ENCODE results near the gene NRG3.

NRG3 gene

DNA sequence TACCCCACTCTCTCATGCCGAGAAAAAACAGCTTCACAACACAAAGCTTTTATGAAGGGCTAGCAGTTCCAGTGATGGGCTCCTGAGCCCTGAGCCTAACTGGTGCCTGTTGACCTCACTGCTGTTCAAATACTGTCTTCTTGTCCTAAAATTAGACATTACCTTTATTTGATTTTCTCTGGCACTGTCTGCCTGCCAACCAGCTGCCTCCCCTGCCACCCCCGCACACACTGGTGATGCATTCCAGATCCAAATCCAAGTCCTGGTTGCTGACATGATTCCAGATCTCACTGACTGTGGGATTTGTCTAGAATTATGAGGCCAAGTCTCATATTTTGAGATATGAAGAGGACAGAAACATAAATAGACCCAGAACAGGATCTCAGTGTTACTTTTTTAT is 816.2 kb downstream of the NRG3 start:
- no peak for TF ChIP-seq POLR2A (IDR thresholded peaks at IDR 0.05; ENCODE audit: low read depth, low read length)
- DNase-seq (ENCODE audit: insufficient read length, low spot score) = no peak
- FAIRE-seq = no peak

- TF ChIP-seq POLR2A (IDR thresholded peaks at IDR 0.05; ENCODE audit: low read depth, low read length) = no peak
- FAIRE-seq = no peak
- no peak for DNase-seq (ENCODE audit: insufficient read length, low spot score)
Measured at GRCh38 chr10:82692458-82692857, 817.5 kb downstream of the NRG3 start.

DNA sequence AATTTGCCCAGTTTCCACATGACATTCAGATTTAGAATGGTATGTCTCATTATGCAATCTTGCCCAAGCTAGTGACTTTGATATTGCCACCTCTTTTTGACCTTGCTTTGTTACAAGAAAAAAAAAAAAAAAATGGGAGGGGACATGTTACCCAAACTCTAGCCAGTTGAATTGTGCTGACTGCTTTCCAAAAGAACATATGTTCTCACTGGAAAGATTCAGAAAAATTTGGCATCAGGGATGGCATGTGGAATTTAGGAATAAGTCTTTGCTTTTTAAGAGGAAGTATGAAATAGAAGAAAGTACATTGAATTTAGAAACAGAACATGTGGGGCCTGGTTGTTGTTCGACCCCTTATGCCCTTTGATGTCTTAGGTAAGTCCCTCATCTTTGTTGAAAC is 846.8 kb downstream of the NRG3 start:
- no peak for TF ChIP-seq POLR2A (IDR thresholded peaks at IDR 0.05; ENCODE audit: low read depth, low read length)
- FAIRE-seq (no peak), DNase-seq (ENCODE audit: insufficient read length, low spot score) (no peak)

DNA sequence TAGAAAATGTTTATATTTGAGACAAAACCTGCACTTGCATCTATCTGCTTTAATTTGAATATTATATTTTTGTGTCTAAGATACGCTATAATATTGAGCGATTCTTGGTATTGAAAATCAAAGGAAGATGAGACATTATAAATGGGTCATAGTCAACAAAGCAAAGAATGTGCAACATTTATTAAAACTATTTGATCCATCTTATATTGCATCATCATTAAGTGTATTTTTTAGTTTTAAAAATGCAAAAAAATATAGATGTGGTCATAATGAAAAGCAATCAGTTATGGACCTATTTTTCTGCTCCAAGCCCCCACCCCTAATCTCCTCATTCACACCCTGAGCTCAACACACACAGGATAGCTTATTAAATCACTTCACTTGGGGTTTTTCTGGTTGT is 847.3 kb downstream of the NRG3 start:
- DNase-seq (ENCODE audit: insufficient read length, low spot score) (no peak), FAIRE-seq (no peak)
- TF ChIP-seq POLR2A (IDR thresholded peaks at IDR 0.05; ENCODE audit: low read depth, low read length) = no peak

GRCh38 chr10:82736305-82736704 is 861.3 kb downstream of the NRG3 start:
- FAIRE-seq (no peak), DNase-seq (ENCODE audit: insufficient read length, low spot score) (no peak)
- no peak for TF ChIP-seq POLR2A (IDR thresholded peaks at IDR 0.05; ENCODE audit: low read depth, low read length)

DNA sequence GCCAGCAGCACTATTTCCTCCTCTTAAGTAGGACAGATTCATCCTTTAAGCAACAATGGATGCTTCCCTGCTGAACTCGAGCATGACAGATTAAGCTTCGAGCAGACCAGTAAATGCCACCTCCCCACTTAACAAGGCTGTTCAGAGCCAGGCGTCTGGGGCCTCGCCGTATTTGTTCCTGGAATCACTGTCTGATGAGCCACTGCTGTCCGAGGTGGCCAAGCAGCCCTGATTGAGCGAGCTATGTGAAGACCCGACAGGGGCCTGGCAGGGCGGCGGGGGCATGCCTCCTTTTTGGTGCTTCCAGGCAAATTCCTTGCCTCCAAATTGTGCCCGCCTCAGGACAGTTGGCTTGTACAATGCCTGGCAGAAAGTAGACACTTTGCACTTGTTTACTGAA is 862.6 kb downstream of the NRG3 start:
- TF ChIP-seq POLR2A (IDR thresholded peaks at IDR 0.05; ENCODE audit: low read depth, low read length) = no peak
- no peak for FAIRE-seq
- DNase-seq (ENCODE audit: insufficient read length, low spot score) = no peak

GRCh38 chr10:82738592-82738991 is 863.6 kb downstream of the NRG3 start:
- no peak for TF ChIP-seq POLR2A (IDR thresholded peaks at IDR 0.05; ENCODE audit: low read depth, low read length)
- DNase-seq (ENCODE audit: insufficient read length, low spot score) (no peak), FAIRE-seq (no peak)

DNA sequence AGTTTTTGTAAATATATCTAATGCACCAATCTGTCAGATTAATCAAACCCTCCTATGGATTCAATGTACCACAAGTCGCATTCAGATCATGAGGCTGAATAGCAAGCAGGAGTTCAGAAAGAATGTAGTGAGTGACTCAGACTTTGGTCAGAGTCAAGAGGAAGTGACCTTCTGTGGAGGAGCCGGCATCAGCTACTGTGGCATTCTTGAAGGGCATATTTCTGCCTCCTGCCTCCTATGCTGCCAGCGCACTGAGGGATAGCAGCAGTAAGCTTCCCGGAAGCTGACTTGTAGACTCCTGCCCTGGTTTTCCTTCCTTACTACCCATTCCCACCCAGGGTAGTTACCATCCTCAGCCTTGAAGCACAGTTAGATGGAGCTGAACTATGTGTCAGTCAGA is 867.5 kb downstream of the NRG3 start:
- peak; percentile 96 for FAIRE-seq
- peak; percentile 45 for DNase-seq (ENCODE audit: insufficient read length, low spot score)
- no peak for TF ChIP-seq POLR2A (IDR thresholded peaks at IDR 0.05; ENCODE audit: low read depth, low read length)

DNA sequence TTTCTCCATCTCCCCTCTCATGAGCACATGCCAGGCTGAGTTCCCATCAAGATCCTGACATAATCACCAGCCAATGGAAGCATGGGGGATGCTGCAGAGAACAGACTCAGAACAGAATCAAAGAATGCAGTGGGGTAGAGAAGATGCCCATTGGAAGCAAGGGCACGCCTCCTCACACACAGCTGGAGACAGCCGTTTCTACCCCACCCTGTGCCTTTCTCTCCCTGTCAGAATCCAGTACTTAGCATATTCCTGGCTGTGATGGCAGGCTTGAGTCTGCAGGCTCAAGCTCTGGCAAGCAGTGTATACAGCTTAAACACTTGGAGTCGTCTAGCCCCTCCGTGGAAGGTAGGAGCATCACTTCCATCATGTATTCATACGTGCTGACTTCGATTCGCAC is 867.9 kb downstream of the NRG3 start:
- FAIRE-seq (no peak), DNase-seq (ENCODE audit: insufficient read length, low spot score) (no peak)

DNA sequence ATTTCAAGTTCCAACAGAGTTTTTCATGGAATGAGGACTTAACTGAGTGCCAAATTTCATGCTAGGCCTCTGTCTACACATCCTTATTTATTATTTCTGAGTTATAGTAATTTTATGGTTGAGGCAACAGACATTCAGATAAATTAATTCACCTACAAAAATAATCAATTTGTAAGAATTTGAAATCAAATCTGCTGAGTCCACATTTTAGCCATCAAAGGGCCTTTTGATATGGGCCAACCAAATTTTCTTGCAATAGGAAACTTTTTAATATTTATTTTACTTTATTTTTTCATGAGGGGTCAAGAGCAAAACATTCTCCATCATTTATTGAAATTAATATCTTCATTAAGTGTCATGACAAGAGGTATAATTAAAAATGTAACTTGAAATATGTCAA is 875.5 kb downstream of the NRG3 start:
- FAIRE-seq (no peak), DNase-seq (ENCODE audit: insufficient read length, low spot score) (no peak)
- no peak for TF ChIP-seq POLR2A (IDR thresholded peaks at IDR 0.05; ENCODE audit: low read depth, low read length)

More for the DNA sequence above, 867.9 kb downstream of the NRG3 start:
- no peak for TF ChIP-seq POLR2A (IDR thresholded peaks at IDR 0.05; ENCODE audit: low read depth, low read length)

DNA sequence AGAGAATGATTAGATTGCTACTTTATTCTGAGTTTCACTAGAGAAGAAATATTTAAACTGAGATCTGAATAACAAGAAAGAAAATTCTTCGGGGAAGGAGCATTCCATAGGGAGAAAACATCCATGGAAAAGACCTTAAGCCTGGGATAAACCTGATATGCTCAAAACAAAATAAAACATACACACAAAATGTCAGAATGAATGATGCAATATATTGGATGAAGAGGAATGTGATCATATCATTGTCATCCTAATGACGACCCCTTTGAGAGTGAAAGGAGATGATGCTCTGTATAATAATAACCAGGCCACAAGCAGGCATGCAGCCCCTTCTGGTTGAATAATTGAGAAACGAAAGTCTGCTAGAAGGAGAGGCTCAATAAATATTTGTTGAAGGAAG is 882.4 kb downstream of the NRG3 start:
- FAIRE-seq (no peak), DNase-seq (ENCODE audit: insufficient read length, low spot score) (no peak)
- no peak for TF ChIP-seq POLR2A (IDR thresholded peaks at IDR 0.05; ENCODE audit: low read depth, low read length)

DNA sequence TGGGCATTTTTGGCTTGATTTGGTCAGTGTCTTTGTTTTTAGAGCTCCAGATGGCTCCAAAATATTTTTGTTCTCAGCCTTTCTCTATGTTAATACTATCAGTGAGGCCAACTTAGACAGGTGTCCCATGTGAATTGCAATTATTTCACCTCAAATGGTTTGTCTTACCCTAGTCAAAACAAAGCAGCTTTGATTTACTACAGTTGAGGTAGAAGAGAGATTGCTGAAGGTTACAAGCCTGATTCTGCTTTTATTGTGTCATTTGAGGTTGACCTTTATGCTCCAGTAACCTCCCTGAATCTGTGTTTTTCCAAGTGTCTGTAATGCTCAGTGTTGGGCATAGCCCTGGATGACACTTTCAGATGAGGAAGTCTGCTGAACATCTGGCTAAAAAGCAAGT is 882.9 kb downstream of the NRG3 start:
- no peak for FAIRE-seq
- TF ChIP-seq POLR2A (IDR thresholded peaks at IDR 0.05; ENCODE audit: low read depth, low read length) = no peak
- no peak for DNase-seq (ENCODE audit: insufficient read length, low spot score)

- DNase-seq (ENCODE audit: insufficient read length, low spot score) (no peak), FAIRE-seq (no peak)
- no peak for TF ChIP-seq POLR2A (IDR thresholded peaks at IDR 0.05; ENCODE audit: low read depth, low read length)
Measured at GRCh38 chr10:82759050-82759449, 884.1 kb downstream of the NRG3 start.

DNA sequence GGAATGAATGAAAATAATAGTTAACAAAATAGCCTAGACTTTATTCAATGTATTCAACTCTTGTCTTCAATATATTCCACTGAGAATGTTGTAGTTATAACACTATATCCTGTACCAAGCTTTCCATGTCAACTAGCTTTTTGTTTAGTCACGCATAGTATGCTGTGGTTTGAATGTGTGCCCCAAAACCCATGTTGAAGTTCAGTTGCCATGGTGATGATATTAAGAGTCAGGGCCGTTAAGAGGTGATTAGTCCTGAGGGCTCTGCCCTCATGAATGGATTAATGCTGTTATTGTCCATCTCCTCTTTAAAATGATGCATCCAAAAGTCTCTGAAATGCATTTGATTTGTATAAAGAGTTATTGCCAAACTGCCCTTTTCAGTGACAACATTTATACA is 887.6 kb downstream of the NRG3 start:
- no peak for DNase-seq (ENCODE audit: insufficient read length, low spot score)
- no peak for TF ChIP-seq POLR2A (IDR thresholded peaks at IDR 0.05; ENCODE audit: low read depth, low read length)
- no peak for FAIRE-seq

DNA sequence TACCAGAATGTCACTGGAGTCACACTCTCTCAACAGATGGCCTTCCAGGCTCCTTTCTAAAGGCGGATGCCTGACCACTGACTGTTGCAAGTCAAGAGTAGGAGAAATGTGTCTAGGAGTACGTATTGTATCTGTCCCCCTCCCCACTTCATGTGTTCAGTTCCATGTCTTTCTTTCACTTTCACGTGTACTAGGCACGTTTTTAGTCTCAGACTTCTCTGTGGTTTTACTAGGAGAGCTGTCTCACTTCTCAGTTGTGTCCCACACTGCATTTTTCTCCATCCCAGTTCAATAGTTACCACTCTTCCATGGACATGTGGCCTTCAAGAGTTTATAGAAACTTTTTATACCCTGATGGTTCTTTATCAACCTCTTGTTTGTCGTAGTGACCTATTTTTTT is 893.0 kb downstream of the NRG3 start:
- FAIRE-seq (no peak), DNase-seq (ENCODE audit: insufficient read length, low spot score) (no peak)
- no peak for TF ChIP-seq POLR2A (IDR thresholded peaks at IDR 0.05; ENCODE audit: low read depth, low read length)

DNA sequence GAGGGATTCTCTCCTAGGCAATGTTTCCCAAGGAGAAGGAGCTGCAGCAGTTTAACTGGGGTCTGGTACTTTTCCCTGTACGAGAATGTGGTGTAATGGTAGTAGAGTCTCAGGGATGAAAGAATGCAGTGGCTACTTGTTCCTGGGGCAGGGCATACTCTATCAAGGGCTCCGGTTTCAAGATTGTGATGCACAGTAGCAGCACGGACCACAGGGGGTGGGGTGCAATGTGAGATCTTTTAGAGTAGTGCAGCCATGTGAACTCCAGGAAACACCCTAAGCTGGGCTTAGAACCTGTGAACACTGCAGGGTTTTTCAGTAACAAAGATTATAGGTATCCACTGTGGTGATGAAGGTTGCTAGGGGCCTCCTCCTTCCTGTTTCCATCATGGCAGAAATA is 903.9 kb downstream of the NRG3 start:
- no peak for DNase-seq (ENCODE audit: insufficient read length, low spot score)
- no peak for TF ChIP-seq POLR2A (IDR thresholded peaks at IDR 0.05; ENCODE audit: low read depth, low read length)
- FAIRE-seq = no peak
